Right lobe of liver (tissue), 6 donors: ENCODE data around the gene DNAJC9. TPM values are rescaled to one million over a fixed set of nuclear protein-coding genes. Genes with fewer than 3 reads are reported as not detected.

Experiments
- ATAC-seq, 4 donors: fragments of 200-7000 bp; cut with Tn5 transposase; one replicate each; pipeline ENCODE4 v1.9.1; 2020; ENCODE audit warnings: mild to moderate bottlenecking in 4 of 4, moderate library complexity in 4 of 4
- DNase-seq, 3 donors: peaks; one replicate each; pipeline ENCODE4 v3.0.0-alpha.2; 2020
- H3K27ac ChIP-seq, 3 donors: fragments of 200-600 bp; one replicate each; pipeline ENCODE4 v1.8.0; 2022
- H3K27me3 ChIP-seq, 2 donors: fragments of 200-600 bp; one replicate each; pipeline ENCODE4 v1.8.0; 2022
- H3K36me3 ChIP-seq, 4 donors: fragments of 200-600 bp; sonication (generic) in 1 of 4; one replicate each; pipeline versions ENCODE4 v1.5.1 to v1.8.0; 2017 to 2022; ENCODE audit warnings: control low read depth in 1 of 4
- H3K4me1 ChIP-seq, 4 donors: fragments of 200-600 bp; sonication (generic) in 1 of 4; one replicate each; pipeline versions ENCODE4 v1.5.1 to v1.8.0; 2017 to 2022; ENCODE audit warnings: control low read depth in 1 of 4
- H3K4me3 ChIP-seq, 3 donors: fragments of 200-600 bp; one replicate each; pipeline ENCODE4 v1.8.0; 2022
- H3K9me3 ChIP-seq, 4 donors: fragments of 200-600 bp; sonication (generic) in 1 of 4; one replicate each; pipeline versions ENCODE4 v1.5.1 to v1.8.0; 2017 to 2022; ENCODE audit warnings: control low read depth in 1 of 4
- CTCF ChIP-seq, 4 donors: fragments of 200-600 bp in 3 of 4; fragments of 450-650 bp in 1 of 4; IDR thresholded peaks; one replicate each; pipeline versions ENCODE4 v1.5.1 to v1.8.0; 2016 to 2022; ENCODE audit warnings: antibody characterized with exemption in 4 of 4, mild to moderate bottlenecking in 2 of 4
- POLR2A ChIP-seq: fragments of 450-650 bp; IDR thresholded peaks from one replicate; pipeline ENCODE4 v1.6.1; 2017; ENCODE audit warnings: antibody characterized with exemption, mild to moderate bottlenecking
- WGBS: methylation state at CpG from one replicate; pipeline ENCODE4 v1.1.6; 2018; ENCODE audit warnings: low coverage, low lambda C conversion rate; ENCODE audit not compliant: insufficient coverage; ENCODE audit errors: missing lambda C conversion rate; 5-methylcytosine and 5-hydroxymethylcytosine counted together
- intact Hi-C, 2 donors: fragments of 100-400 bp; cut with DNase I; formaldehyde crosslinking; loops; one replicate each; pipeline versions ENCODE4 v1.11.2 to v1.14.1; 2022
- small RNA-seq, 2 experiments: library from RNA; depleted of rRNA; stranded (forward); fragments of <200 nt; gene quantifications; one replicate each; pipeline ENCODE3, GENCODE V24; 2016
- total RNA-seq, 6 experiments: library from RNA; depleted of rRNA in 2 of 6; stranded (reverse); fragments of >200 nt in 2 of 6; fragmentation: NEBNext Ultra II Directional in 3 of 6; extraction: Animal tissue kit (Norgen Biotek cat#: 25700) in 3 of 6; gene quantifications; one replicate each; pipeline versions ENCODE4 v1.1.0 to v1.2.4, GENCODE V29; 2016 to 2023
- donor health status: DM: no; HTN: yes; CAD: no.
- donor health status: DM: no; HTN: no; CAD: no.
- donor health status: DM: no; HTN: no; CAD: no.
- donor health status: DM: no; HTN: yes; CAD: no.
- donor health status: DM: no; HTN: yes; CAD: no.

The DNAJC9 gene
- total RNA-seq, 6 experiments from 2014 or later = 4.6 to 8.8 (median 5.4) TPM

DNA sequence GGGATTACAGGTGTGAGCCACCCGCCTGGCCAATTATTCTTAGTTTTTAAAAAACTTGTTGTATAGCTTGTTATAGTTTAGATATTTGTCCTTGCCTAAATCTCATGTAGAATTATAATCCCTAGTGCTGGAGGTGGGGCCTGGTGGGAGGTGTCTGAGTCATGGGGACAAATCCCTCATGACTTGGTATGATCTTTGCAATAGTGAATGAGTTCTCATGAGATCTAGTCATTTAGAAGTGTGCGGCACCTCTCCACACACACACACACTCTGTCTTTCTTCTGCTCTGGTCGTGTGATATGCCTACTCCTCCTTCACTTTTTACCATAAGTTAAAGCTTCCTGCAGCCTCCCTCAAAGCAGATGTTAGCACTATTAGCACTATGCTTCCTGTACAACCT is 42.0 kb downstream of the DNAJC9 start:
- intact Hi-C loops = no loop called here
- H3K27me3 ChIP-seq = no peaks in the 10 kb centered on the region
- no peak overlapping the region for H3K4me3 ChIP-seq
- no peaks in the 10 kb centered on the region for H3K36me3 ChIP-seq
- no peak overlapping the region for H3K27ac ChIP-seq
- no peaks in the 10 kb centered on the region for H3K4me1 ChIP-seq
- WGBS = 100% methylated on average over 3 of the region's 3 CpGs
- no peaks in the 10 kb centered on the region for H3K9me3 ChIP-seq
- ATAC-seq = no peak
- no peak for DNase-seq
- TF ChIP-seq CTCF (IDR thresholded peaks at IDR 0.05) (no peak), POLR2A (no peak)

Small RNA genes lying within 50 kb of the gene (small RNA-seq; reads per million reads assigned to genes)
- 0 reads per million in 2 experiments for gene RF00019
- 0 reads per million in 2 experiments for gene RNU6-833P

Other genes with a start within 250 kb of the DNAJC9 start
- gene P4HA1, start 150.4 kb downstream of the DNAJC9 start, total RNA-seq = 10 to 100 TPM in 5 of 6 experiments, 1 to 10 TPM in 1; 6.2 to 67.8 (median 26.2) TPM
- gene NUDT13, start 136.8 kb downstream of the DNAJC9 start, total RNA-seq = 1 to 10 TPM; 1.8 to 4.2 (median 2.1) TPM
- 10 to 100 TPM in 5 of 6 experiments, 1 to 10 TPM in 1; 8.8 to 21.2 (median 11.7) TPM for gene ECD, start 79.2 kb downstream of the DNAJC9 start, total RNA-seq
- 10 to 100 TPM in 4 of 6 experiments, 1 to 10 TPM in 2; 9.2 to 19.9 (median 13.8) TPM for gene FAM149B1, start 79.1 kb downstream of the DNAJC9 start, total RNA-seq
- 10 to 100 TPM; 40.5 to 58.4 (median 48.6) TPM for gene MRPS16, start 5.4 kb upstream of the DNAJC9 start, total RNA-seq
- gene CFAP70, start 111.6 kb upstream of the DNAJC9 start, total RNA-seq = 1 to 10 TPM in 5 of 6 experiments, under 1 TPM in 1; 0.98 to 2.6 (median 1.4) TPM
- gene ANXA7, start 166.8 kb upstream of the DNAJC9 start, total RNA-seq = 100 to 1,000 TPM in 4 of 6 experiments, 10 to 100 TPM in 2; 79.6 to 139 (median 102) TPM
- under 1 TPM; 0.19 to 0.73 (median 0.62) TPM for gene MSS51, start 186.3 kb upstream of the DNAJC9 start, total RNA-seq
- gene PPP3CB, start 248.8 kb upstream of the DNAJC9 start, total RNA-seq = 10 to 100 TPM; 10.9 to 13.6 (median 13.5) TPM